Medulla oblongata (tissue), 1 donor: ENCODE results near the gene LRRN2.
"Not testable (repeated sequence)": the region's sequence is repeated elsewhere in the genome, so short reads cannot be mapped to it uniquely, and the experiment has no call there.

Experiments
- DNase-seq: peaks from one replicate; pipeline ENCODE4 v3.0.0-alpha.2; 2015; ENCODE audit errors: extremely low spot score

LRRN2 gene

DNA sequence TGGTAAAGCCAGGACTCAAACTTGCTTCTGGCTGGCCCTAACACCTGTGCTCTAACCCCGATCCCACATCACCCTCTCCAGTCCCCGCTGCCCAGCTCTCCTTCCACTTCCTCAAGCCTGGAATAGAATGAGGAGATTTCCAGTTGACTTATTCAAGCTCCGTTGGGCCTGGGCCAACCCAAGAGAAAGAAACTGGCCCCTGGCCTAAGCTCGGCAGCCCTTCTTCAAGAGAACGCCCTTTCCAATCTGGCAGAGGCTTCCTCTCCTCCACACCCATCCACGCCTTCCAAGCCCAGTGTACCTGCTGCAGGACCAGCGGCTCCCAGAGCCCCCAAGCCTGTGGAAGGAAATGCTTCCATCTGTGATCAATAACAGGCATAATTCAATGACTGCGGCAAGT lies 51.9 kb downstream of the LRRN2 start:
- DNase-seq: peak; percentile 66

GRCh38 chr1:204630132-204630905 lies 55.2 kb downstream of the LRRN2 start:
- no peak for DNase-seq

DNA sequence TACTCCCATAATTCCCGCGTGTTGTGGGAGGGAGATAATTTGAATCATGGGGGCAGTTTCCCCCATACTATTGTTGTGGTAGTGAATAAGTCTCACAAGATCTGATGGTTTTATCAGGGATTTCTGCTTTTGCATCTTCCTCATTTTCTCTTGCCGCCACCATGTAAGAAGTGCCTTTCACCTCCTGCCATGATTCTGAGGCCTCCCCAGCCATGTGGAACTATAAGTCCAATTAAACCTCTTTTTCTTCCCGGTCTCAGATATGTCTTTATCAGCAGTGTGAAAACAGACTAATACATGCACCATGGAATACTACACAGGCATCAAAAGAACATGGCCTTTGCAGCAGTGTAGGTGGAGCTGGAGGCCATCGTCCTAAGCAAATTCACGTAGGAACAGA lies 56.1 kb downstream of the LRRN2 start:
- DNase-seq: not testable (repeated sequence)

GRCh38 chr1:204628868-204629267 lies 56.7 kb downstream of the LRRN2 start:
- DNase-seq: no peak

DNA sequence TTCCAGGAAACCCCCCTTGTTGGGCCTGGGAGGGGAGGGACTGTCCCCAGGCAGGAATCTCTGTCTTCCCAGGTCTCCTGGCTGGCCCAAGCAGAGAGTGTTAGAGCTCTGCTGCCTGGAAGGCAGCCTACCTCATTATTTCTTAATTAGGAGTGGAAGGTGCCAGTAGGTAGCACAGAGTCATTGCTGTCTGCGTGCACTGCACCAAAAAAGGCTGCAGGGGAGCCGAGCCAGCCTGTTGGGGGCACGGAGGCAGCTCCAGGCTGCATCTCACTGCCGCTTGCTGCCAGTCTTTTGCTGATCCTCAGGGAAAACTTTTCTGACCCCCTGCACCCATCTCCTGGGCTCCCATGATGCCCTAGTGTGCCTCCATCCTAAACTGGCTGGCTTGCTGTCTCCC lies 58.1 kb downstream of the LRRN2 start:
- no peak for DNase-seq

GRCh38 chr1:204626381-204626780 lies 59.2 kb downstream of the LRRN2 start:
- DNase-seq: no peak

DNA sequence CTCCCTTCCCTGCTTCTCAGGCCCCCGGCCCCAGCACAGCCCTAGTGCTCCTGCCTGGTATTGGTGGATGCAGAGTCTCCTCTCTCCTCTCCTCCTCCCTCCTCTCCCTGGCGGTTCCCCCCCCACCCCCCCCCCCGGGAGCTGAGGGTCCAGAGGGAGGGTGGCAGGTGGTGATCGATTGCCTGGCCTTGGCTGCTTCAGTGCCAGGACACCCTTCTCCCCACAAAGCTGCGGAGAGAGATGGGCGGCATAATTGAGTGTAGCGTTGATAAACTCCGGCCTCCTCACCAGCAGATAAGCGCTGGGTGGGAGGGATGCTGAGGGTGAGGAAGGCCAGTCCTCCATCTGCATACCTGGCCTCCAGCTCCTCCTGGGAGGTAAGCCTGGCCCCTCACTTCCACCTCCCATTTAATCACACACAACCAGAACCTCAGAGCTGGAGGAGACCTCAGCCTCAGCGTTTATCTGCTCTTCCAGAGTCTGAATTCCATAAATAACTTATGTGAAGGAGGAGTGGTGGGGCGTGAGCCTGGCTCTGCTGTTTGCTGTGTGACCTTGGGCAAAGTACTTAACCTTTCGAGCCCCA lies 60.8 kb downstream of the LRRN2 start:
- no peak for DNase-seq

GRCh38 chr1:204623894-204624361 lies 61.6 kb downstream of the LRRN2 start:
- no peak for DNase-seq

GRCh38 chr1:204623365-204623893 lies 62.1 kb downstream of the LRRN2 start:
- DNase-seq: no peak

GRCh38 chr1:204621996-204622395 lies 63.5 kb downstream of the LRRN2 start:
- DNase-seq: no peak

DNA sequence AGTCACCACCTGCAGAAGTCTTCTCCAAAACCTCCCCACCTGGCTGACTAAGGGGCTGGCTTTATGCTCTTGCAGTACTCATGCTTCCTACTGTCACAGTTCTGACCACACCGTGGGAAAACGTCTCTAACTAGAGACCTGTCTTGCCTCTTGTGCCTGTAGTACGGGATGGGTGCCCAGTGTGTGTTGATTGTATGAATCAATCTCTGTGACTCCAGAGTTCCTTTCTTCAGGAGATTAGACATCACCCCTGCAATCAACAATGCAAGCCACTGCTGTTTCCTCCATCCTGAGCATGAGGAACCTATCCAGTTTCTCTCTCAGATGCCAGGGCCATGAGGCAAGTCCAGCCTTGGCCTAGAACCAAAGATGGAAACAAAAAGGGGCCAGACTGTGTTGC lies 64.1 kb downstream of the LRRN2 start:
- DNase-seq: peak; percentile 17

GRCh38 chr1:204619721-204620120 lies 65.8 kb downstream of the LRRN2 start:
- DNase-seq: no peak

DNA sequence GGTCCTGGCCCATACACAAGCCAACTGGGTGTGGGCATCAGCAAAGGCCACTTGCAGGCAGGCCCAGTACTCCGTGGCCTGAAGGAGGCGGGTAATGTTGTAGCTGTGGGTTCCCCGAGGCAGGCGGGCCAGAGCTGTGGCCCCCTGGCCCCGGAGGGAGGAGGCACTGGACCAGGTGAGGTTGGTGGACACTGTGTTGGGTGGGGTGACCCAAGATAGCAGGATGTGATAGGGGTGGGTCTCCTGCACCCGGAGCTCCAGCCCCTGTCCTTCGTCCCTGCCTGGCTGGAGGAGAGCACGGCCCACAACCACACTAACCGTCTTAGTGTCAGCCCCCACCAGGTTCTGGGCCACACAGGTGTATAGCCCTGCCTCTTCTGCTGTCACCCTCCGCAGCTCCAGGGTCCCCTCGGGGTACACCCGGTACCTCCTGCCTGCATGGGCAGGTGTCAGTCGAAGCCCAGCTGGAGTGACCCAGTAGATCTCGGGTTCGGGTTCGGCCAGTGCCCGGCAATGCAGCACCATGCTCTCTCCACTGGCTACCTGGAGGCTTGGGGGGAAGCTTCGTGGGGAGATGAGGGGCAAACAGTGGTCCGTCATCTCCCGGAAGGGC lies 67.3 kb downstream of the LRRN2 start:
- DNase-seq: no peak

DNA sequence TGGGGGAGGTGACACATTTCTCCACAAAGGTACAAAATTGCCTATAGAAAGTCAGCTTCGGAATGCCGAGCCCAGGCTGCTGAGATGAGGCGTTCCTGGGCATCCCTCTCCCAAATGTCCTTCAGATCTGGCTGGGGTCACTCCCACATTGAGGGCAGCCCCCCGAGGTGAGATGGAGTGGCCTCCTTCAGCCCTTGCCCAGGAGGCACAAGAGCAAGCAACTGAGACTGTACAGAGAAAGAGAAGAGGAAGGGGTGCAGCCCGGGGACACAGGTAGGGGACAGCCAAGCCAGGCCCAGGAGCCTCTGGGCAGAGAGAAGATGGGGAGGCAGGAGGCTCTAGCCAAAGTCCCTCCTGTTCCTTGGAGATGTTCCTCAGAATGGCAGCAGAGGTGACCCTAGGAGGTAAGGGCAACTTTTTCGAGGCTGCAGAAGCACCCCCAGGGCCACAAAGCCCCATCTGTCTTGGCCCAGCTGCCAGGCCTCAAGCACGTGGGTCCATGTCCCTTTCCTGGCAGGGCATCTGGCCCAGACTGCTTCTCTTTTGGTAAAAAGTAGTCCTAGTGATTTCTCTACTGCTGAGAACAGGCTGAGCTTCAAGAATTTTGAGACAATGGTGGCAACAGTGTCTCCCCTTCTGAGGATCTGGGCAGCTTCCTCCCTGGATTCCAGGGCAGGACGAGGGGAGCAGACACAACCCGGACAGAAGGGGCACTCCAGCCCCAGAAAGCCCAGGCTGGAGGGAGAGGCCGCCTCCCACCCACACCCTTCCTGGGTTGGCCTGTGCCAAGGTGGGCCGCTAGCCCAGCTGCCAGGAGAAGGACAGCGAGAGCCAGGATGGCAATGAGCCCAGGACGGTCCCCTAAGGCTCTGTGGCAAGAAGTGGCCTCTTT lies 68.0 kb downstream of the LRRN2 start:
- DNase-seq: peak; percentile 69

DNA sequence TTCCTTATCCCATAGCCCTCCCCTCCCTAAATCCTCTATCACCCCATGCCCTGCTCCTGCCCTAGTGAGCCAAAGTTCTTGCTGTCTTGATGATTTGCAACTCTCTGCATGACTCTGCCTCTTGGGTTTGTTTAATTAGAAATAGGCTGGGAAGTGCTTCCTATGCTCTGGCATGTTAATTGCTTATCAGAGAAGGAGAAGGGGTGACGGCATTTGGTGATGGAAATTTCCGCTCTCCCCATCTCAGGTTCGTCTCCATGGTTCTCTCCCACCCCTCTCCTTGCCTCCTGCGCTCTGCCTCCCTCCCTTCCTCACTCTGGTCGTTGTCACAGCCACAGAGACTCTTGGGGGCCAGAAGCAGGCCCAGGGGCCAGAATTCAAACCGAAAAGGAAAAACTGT lies 68.9 kb downstream of the LRRN2 start:
- DNase-seq: no peak

DNA sequence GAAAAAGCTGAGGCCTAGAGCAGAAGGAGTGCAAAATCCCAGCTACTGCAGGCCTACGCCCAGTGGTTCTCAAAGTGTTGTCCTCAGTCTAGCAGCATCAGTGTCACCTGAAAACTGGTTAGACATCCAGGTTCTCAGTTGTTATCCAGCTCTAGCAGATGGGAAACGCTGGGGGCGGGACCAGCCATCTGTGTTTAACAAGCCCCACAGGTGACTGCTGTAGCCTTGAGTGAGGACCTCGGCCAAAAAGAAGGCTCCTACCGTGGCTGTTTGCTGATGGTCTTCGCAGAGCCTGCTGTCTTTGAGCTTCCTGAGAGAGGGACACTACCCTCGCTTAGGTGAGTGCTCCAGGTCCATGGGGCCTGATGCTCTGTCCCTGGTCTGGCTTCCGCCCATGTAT lies 69.7 kb downstream of the LRRN2 start:
- DNase-seq: no peak

DNA sequence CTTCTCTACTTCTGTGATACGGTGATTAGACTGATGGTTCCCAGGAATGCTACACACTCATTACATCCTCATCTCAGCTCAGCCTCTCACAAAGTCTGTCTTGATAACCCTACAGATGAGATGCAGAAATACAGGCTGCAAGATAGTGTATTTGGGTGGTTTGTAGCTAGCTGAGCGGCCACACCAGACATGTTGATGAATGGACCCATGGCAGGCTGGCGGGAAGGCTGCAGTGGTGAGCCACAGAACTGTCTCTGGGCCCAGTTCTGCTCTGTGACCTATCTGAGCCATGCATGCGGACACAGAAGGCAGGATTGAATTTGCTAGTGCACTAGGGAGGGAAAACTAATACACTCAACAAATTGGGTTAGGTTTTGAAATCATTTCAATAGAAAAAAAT lies 71.9 kb downstream of the LRRN2 start:
- no peak for DNase-seq

DNA sequence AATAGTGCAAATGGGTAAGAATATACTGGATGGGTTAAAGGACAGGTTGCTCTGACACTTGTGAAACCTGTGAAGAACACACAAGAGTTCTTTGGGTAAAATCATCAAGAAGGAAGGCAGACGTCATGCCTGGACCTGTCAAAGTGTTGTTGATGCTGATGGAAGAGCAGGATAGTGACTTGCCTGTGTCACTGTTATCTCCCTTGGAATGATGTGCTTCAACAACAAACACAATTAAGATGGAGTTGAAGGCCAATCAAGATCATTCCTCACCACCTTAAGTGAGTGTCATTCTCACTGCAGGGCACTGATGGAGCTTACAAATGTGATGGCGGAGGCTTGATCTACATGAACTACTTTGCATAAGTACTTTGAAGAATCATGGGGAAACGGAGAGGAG lies 73.2 kb downstream of the LRRN2 start:
- no peak for DNase-seq

GRCh38 chr1:204611036-204611435 lies 74.5 kb downstream of the LRRN2 start:
- DNase-seq: no peak

GRCh38 chr1:204607910-204608309 lies 77.6 kb downstream of the LRRN2 start:
- DNase-seq: no peak

DNA sequence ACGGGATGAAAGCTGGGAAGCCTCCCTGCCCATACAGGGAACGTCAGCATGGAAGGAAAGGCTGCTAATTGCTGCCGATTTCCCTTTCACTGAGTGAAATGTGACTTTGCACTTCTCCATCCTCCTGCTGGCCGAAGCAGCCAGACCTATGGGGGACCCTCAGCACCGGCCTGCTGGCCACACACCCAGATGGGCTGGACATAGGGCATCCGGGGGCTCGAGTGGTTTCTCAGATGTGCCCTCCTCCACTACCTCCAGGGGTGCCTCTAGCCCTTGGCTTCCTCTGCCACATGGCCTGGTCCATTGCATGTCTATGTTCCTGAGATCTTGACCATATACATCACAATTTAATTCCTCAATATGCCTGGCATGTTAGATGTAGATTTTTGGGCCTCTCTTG lies 79.7 kb downstream of the LRRN2 start:
- no peak for DNase-seq
